HL-60 (cell line): ENCODE measurements around the gene TFAP2A.

Experiments used
- POLR2AphosphoS5 ChIP-seq: IDR thresholded peaks from 2 replicates; pipeline ENCODE4 v1.6.1; 2012; ENCODE audit warnings: low read depth
- TF ChIP-seq, protein P1 (sequence below): IDR thresholded peaks from one replicate; pipeline ENCODE4 v1.5.1; 2011; ENCODE audit warnings: low read length, control low read depth, inconsistent platforms; ENCODE audit not compliant: insufficient read depth

GRCh38 chr6:10391799-10392198, 23.1 kb downstream of the TFAP2A start:
- TF ChIP-seq, protein P1, sequence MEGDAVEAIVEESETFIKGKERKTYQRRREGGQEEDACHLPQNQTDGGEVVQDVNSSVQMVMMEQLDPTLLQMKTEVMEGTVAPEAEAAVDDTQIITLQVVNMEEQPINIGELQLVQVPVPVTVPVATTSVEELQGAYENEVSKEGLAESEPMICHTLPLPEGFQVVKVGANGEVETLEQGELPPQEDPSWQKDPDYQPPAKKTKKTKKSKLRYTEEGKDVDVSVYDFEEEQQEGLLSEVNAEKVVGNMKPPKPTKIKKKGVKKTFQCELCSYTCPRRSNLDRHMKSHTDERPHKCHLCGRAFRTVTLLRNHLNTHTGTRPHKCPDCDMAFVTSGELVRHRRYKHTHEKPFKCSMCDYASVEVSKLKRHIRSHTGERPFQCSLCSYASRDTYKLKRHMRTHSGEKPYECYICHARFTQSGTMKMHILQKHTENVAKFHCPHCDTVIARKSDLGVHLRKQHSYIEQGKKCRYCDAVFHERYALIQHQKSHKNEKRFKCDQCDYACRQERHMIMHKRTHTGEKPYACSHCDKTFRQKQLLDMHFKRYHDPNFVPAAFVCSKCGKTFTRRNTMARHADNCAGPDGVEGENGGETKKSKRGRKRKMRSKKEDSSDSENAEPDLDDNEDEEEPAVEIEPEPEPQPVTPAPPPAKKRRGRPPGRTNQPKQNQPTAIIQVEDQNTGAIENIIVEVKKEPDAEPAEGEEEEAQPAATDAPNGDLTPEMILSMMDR = no peak
- no peak for TF ChIP-seq POLR2AphosphoS5
